A172 (cell line): ENCODE measurements around the gene POU2AF2. TPM values are rescaled to one million over a fixed set of nuclear protein-coding genes. Genes with fewer than 3 reads are reported as not detected.

ENCODE experiments used
- DNase-seq: peaks from one replicate; pipeline ENCODE4 v3.0.0-alpha.2; 2015; ENCODE audit warnings: low spot score
- total RNA-seq: library from RNA; depleted of rRNA; stranded (reverse); fragments of >200 nt; shearing (Covaris generic); gene quantifications from 2 replicates; pipeline ENCODE4 v1.2.3, GENCODE V29; 2014; rRNA removed

Gene POU2AF2
- total RNA-seq, 1 experiment from 2014 or later, result not detected

GRCh38 chr11:111330234-111330893, 84.8 kb downstream of the POU2AF2 start:
- DNase-seq, result no peak

DNA sequence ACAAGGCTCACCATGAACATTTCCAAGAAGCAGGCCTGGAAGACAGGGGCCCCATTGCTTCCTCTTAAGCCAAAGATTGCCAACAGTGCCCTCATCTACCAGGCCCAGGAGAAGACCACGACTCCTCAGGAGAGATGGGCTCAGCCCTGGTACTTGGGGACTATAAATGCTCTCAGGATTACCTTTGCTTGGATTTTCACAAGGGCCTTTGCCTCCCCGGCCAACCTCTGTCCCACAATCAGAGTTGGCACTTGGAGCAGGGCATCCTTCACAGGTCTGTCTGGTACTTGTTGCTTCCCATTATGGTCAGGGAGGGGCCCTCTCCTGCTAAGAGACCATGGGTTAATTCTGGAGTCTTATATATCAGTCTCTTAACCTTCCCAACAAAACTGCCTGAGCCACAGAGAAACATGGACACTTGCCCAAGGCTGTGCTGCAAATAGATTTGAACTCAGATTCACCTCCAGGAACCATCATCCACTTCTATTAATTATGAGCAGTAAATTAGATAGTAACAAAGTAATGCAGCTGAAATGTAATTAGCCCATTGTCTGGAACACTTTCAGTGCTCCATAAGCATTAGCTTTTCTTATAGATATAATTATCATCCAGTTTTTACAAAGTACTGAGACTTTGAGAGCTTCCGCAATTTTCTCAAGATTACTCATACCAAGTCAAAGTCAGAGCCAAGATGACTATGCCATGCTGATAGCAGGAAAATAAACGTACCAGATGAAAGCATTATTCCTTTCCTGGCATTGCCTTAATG, 86.4 kb downstream of the POU2AF2 start:
- no peak for DNase-seq

DNA sequence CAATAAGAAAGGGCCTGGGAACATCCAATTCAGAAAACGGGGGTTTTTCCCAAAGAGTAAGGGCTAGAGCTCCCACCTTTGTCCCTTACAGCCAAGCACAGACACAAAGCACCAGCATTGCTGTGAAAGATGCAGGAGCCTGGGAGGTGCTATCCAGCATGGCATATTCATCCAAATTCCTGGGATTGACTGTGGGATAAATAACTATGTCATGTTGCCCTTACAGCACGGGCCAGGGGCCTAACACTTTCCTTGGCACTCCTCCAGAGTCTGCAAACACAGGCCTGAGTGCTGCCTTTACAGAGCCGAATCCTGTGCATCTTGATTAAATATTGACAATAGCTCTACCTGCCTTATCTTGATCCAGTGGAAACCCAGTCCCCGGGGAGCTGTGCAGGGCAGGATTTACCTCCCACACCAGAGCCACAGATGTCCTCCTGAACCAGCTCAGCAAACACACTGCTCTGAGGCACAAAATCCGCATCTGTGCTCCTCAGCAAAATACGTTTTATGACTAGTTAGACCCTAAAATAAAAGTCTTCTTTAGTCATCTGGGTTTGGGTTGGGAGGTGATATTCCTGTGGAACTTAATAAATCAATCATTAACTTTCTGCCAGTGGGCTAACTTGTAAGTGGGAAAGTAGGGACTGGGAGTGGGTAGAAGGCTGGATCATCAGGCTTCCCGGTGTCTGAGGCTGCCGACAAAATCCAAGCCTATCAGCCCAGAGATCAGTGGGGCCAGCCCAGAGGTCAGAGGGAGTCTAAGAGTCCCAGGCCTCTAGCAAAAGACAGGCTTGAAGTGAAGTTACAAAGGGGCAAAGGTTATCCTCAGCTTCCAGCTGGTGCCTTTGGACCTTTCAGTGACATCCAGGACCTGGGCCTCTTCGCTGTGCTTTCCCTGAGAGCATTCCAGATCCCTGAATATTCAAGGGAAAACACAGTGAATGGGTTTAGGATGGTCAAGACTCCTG, 89.3 kb downstream of the POU2AF2 start:
- DNase-seq, result no peak

- DNase-seq, result no peak
Observed at GRCh38 chr11:111335549-111335948, 90.0 kb downstream of the POU2AF2 start.

Other genes with a start within 250 kb of the POU2AF2 start
- not detected in 2 replicates for gene POU2AF3, start 52.8 kb downstream of the POU2AF2 start, total RNA-seq
- gene POU2AF1, start 133.6 kb downstream of the POU2AF2 start, total RNA-seq, result not detected in 2 replicates